Panc1 (cell line): ENCODE results near the gene NELFCD.

Source experiments
- POLR2AphosphoS5 ChIP-seq: IDR thresholded peaks from 2 replicates; pipeline ENCODE4 v1.6.1; 2012; ENCODE audit warnings: mild to moderate bottlenecking, low read depth, low read length, moderate library complexity
- REST ChIP-seq, 2 experiments: IDR thresholded peaks; 2 replicates each; pipeline ENCODE4 v1.6.1; 2011 to 2012; ENCODE audit warnings: low read depth in 2 of 2, control low read depth in 1 of 2, low read length in 1 of 2, mild to moderate bottlenecking in 1 of 2, moderate library complexity in 1 of 2; ENCODE audit not compliant: insufficient read depth in 1 of 2
- SIN3A ChIP-seq: IDR thresholded peaks from 2 replicates; pipeline ENCODE4 v1.6.1; 2012; ENCODE audit warnings: low read depth, mild to moderate bottlenecking, low read length, moderate library complexity, borderline replicate concordance; ENCODE audit not compliant: insufficient read depth
- TF ChIP-seq, protein P1 (sequence below): fragments of 450-650 bp; IDR thresholded peaks from 2 replicates; pipeline ENCODE4 v1.5.1; 2017; ENCODE audit warnings: mild to moderate bottlenecking

DNA sequence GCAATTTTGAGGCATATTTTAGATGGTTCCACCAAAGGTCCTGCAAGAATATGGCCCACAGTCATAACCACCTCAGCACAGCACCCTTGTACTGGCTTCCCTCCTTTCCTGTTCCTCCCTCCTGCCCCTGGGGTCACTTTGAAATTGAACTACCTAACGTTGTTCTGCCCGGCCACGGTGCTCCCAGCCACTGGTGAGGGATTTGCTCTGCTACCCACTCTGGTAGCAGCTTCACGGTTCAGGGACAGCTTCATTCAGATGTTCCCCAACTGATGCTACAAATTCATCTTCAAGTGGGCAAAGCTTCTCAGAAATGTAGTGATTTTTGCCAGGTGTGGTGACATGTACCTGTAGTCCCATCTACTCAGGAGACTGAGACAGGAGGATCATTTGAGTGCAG lies 7.9 kb upstream of the NELFCD start:
- TF ChIP-seq, protein P1, sequence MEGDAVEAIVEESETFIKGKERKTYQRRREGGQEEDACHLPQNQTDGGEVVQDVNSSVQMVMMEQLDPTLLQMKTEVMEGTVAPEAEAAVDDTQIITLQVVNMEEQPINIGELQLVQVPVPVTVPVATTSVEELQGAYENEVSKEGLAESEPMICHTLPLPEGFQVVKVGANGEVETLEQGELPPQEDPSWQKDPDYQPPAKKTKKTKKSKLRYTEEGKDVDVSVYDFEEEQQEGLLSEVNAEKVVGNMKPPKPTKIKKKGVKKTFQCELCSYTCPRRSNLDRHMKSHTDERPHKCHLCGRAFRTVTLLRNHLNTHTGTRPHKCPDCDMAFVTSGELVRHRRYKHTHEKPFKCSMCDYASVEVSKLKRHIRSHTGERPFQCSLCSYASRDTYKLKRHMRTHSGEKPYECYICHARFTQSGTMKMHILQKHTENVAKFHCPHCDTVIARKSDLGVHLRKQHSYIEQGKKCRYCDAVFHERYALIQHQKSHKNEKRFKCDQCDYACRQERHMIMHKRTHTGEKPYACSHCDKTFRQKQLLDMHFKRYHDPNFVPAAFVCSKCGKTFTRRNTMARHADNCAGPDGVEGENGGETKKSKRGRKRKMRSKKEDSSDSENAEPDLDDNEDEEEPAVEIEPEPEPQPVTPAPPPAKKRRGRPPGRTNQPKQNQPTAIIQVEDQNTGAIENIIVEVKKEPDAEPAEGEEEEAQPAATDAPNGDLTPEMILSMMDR: no peak
- TF ChIP-seq POLR2AphosphoS5 (no peak), REST (IDR thresholded peaks at IDR 0.05; ENCODE audit: insufficient read depth in 1 of 2, low read depth in 2 of 2, low read length in 1 of 2) (no peak), SIN3A (no peak)
